Liver (tissue), 9 donors: Measurements from ENCODE around the gene ITPKC. TPM values are rescaled to one million over a fixed set of nuclear protein-coding genes. Genes with fewer than 3 reads are reported as not detected.

Source experiments
- DNase-seq: peaks from one replicate; pipeline ENCODE4 v3.0.0-alpha.2; 2017; ENCODE audit warnings: low spot score
- H3K27ac ChIP-seq, 2 donors: one replicate each; pipeline ENCODE4 v1.7.0; 2013; ENCODE audit warnings: inconsistent platforms in 2 of 2, low read length in 2 of 2, control low read depth in 1 of 2, low read depth in 1 of 2, mild to moderate bottlenecking in 1 of 2
- H3K27me3 ChIP-seq, 4 donors: one replicate each; pipeline versions ENCODE4 v1.6.1 to v1.7.0; 2013; ENCODE audit warnings: low read length in 3 of 4, inconsistent platforms in 1 of 4, mild to moderate bottlenecking in 1 of 4, moderate library complexity in 1 of 4; ENCODE audit not compliant: control insufficient read depth in 4 of 4, insufficient read depth in 4 of 4
- H3K36me3 ChIP-seq, 4 donors: one replicate each; pipeline versions ENCODE4 v1.6.1 to v1.7.0; 2013; ENCODE audit warnings: low read length in 3 of 4, mild to moderate bottlenecking in 3 of 4, low read depth in 1 of 4, moderate library complexity in 1 of 4; ENCODE audit not compliant: control insufficient read depth in 4 of 4, insufficient read depth in 3 of 4
- H3K4me1 ChIP-seq, 4 donors: one replicate each; pipeline versions ENCODE4 v1.6.1 to v1.7.0; 2013; ENCODE audit warnings: low read length in 3 of 4, mild to moderate bottlenecking in 3 of 4, moderate library complexity in 1 of 4; ENCODE audit not compliant: control insufficient read depth in 4 of 4, insufficient read depth in 4 of 4
- H3K4me3 ChIP-seq, 3 donors: one replicate each; pipeline versions ENCODE4 v1.6.1 to v1.7.0; 2013; ENCODE audit warnings: low read length in 3 of 3, control low read depth in 1 of 3, low read depth in 1 of 3, mild to moderate bottlenecking in 1 of 3
- H3K9ac ChIP-seq, 2 donors: one replicate each; pipeline ENCODE4 v1.7.0; 2013; ENCODE audit warnings: low read length in 2 of 2, mild to moderate bottlenecking in 2 of 2, moderate library complexity in 2 of 2, control low read depth in 1 of 2, low read depth in 1 of 2
- H3K9me3 ChIP-seq, 4 donors: one replicate each; pipeline versions ENCODE4 v1.6.1 to v1.7.0; 2013; ENCODE audit warnings: low read length in 3 of 4; ENCODE audit not compliant: control insufficient read depth in 4 of 4
- ATF3 ChIP-seq: IDR thresholded peaks from 2 replicates; pipeline ENCODE4 v1.6.1; 2016; ENCODE audit warnings: antibody characterized with exemption
- EGR1 ChIP-seq, 2 donors: IDR thresholded peaks; 2 replicates each; pipeline ENCODE4 v1.6.1; 2016 to 2018; ENCODE audit warnings: antibody characterized with exemption in 2 of 2, low read depth in 2 of 2
- FOXA1 ChIP-seq: IDR thresholded peaks from 2 replicates; pipeline ENCODE4 v1.6.1; 2016; ENCODE audit warnings: antibody characterized with exemption
- FOXA2 ChIP-seq: IDR thresholded peaks from 2 replicates; pipeline ENCODE4 v1.6.1; 2016; ENCODE audit warnings: antibody characterized with exemption
- GABPA ChIP-seq, 2 donors: IDR thresholded peaks in 1 of 2; conservative IDR thresholded peaks in 1 of 2; 2 replicates each; pipeline ENCODE4 v1.6.1; 2016; ENCODE audit warnings: antibody characterized with exemption in 2 of 2, mild to moderate bottlenecking in 1 of 2, moderate library complexity in 1 of 2
- HNF4A ChIP-seq, 2 donors: conservative IDR thresholded peaks; 2 replicates each; pipeline ENCODE4 v1.6.1; 2016; ENCODE audit warnings: antibody characterized with exemption in 2 of 2, mild to moderate bottlenecking in 2 of 2
- HNF4G ChIP-seq: IDR thresholded peaks from 2 replicates; pipeline ENCODE4 v1.6.1; 2016; ENCODE audit warnings: antibody characterized with exemption
- JUND ChIP-seq, 2 donors: IDR thresholded peaks; 2 replicates each; pipeline ENCODE4 v1.6.1; 2016; ENCODE audit warnings: antibody characterized with exemption in 2 of 2
- MAX ChIP-seq: IDR thresholded peaks from 2 replicates; pipeline ENCODE4 v1.6.1; 2016; ENCODE audit warnings: antibody characterized with exemption
- NR2F2 ChIP-seq: IDR thresholded peaks from 2 replicates; pipeline ENCODE4 v1.6.1; 2016; ENCODE audit warnings: antibody characterized with exemption
- RAD21 ChIP-seq, 2 donors: IDR thresholded peaks; 2 replicates each; pipeline ENCODE4 v1.6.1; 2016; ENCODE audit warnings: antibody characterized with exemption in 2 of 2, mild to moderate bottlenecking in 2 of 2
- REST ChIP-seq: IDR thresholded peaks from 2 replicates; pipeline ENCODE4 v1.6.1; 2016; ENCODE audit warnings: antibody characterized with exemption, mild to moderate bottlenecking
- RXRA ChIP-seq, 2 donors: IDR thresholded peaks; 2 replicates each; pipeline ENCODE4 v1.6.1; 2017 to 2018; ENCODE audit warnings: antibody characterized with exemption in 2 of 2, mild to moderate bottlenecking in 1 of 2
- SP1 ChIP-seq: IDR thresholded peaks from 2 replicates; pipeline ENCODE4 v1.6.1; 2018; ENCODE audit warnings: antibody characterized with exemption, mild to moderate bottlenecking
- TAF1 ChIP-seq: conservative IDR thresholded peaks from 2 replicates; pipeline ENCODE4 v1.6.1; 2016; ENCODE audit warnings: antibody characterized with exemption, mild to moderate bottlenecking
- YY1 ChIP-seq: IDR thresholded peaks from 2 replicates; pipeline ENCODE4 v1.6.1; 2016; ENCODE audit warnings: antibody characterized with exemption, mild to moderate bottlenecking
- ZBTB33 ChIP-seq: IDR thresholded peaks from 2 replicates; pipeline ENCODE4 v1.6.1; 2016; ENCODE audit warnings: antibody characterized with exemption
- WGBS: extraction: QIAGEN DNeasy Blood & Tissue Kit; methylation state at CpG from one replicate; pipeline ENCODE4 v1.1.7; 2013; 5-methylcytosine and 5-hydroxymethylcytosine counted together
- polyA plus RNA-seq, 2 donors: library from polyadenylated mRNA; stranded (reverse) in 1 of 2; unstranded in 1 of 2; fragments of 200-250 nt in 1 of 2; fragments of >200 nt in 1 of 2; fragmentation: Nextera tagmentation in 1 of 2; extraction: Ambion mirVana in 1 of 2; gene quantifications; one replicate each; pipeline versions ENCODE4 v1.2.1 to v1.2.3, GENCODE V29; 2013 to 2015
- total RNA-seq, 2 donors: library from RNA; depleted of rRNA; stranded (reverse); fragments of >200 nt; gene quantifications; one replicate each; pipeline ENCODE4 v1.2.3, GENCODE V29; 2014
- TF ChIP-seq, protein P1 (sequence below): fragments of 150-350 bp; IDR thresholded peaks from 2 replicates; pipeline ENCODE4 v1.5.1; 2017; ENCODE audit warnings: improper control_type of control experiment, low read depth, low read length; ENCODE audit not compliant: missing input control
- donor health status: healthy.
- donor health status: healthy.
- donor health status: healthy.
- donor health status: healthy.
- donor health status: healthy.

The ITPKC gene
- total and polyA plus RNA-seq, 4 donors: 4.2 to 12.5 (median 7.7) TPM

GRCh38 chr19:40781140-40781539 is 64.2 kb downstream of the ITPKC start:
- Histone ChIP-seq H3K27me3 (no peaks in the 10 kb centered on the region), H3K4me1 (peaks cover 0 to 19% (median 13%) of the 10 kb centered on the region in 4 donors), H3K27ac (no peak overlapping the region), H3K36me3 (peaks cover 0 to 3% (median 2%) of the 10 kb centered on the region in 4 donors), H3K9ac (no peak overlapping the region), H3K4me3 (no peak overlapping the region), H3K9me3 (no peaks in the 10 kb centered on the region)
- TF ChIP-seq ATF3: no peak
- TF ChIP-seq MAX: no peak
- no peak for TF ChIP-seq FOXA2
- no peak for TF ChIP-seq ZBTB33
- no peak for TF ChIP-seq FOXA1
- TF ChIP-seq HNF4A (conservative IDR thresholded peaks at IDR 0.05): no peak
- TF ChIP-seq HNF4G: no peak
- TF ChIP-seq, protein P1, sequence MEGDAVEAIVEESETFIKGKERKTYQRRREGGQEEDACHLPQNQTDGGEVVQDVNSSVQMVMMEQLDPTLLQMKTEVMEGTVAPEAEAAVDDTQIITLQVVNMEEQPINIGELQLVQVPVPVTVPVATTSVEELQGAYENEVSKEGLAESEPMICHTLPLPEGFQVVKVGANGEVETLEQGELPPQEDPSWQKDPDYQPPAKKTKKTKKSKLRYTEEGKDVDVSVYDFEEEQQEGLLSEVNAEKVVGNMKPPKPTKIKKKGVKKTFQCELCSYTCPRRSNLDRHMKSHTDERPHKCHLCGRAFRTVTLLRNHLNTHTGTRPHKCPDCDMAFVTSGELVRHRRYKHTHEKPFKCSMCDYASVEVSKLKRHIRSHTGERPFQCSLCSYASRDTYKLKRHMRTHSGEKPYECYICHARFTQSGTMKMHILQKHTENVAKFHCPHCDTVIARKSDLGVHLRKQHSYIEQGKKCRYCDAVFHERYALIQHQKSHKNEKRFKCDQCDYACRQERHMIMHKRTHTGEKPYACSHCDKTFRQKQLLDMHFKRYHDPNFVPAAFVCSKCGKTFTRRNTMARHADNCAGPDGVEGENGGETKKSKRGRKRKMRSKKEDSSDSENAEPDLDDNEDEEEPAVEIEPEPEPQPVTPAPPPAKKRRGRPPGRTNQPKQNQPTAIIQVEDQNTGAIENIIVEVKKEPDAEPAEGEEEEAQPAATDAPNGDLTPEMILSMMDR: no peak
- no peak for TF ChIP-seq TAF1
- TF ChIP-seq GABPA (IDR thresholded peaks at IDR 0.05 in 1 of 2, conservative IDR thresholded peaks at IDR 0.05 in 1 of 2): no peak
- TF ChIP-seq EGR1 (IDR thresholded peaks at IDR 0.05; ENCODE audit: low read depth in 2 of 2): no peak
- TF ChIP-seq RXRA (IDR thresholded peaks at IDR 0.05): no peak
- TF ChIP-seq REST: no peak
- no peak for TF ChIP-seq RAD21 (IDR thresholded peaks at IDR 0.05)
- no peak for TF ChIP-seq SP1
- no peak for TF ChIP-seq YY1
- no peak for TF ChIP-seq JUND (IDR thresholded peaks at IDR 0.05)
- no peak for TF ChIP-seq NR2F2
- WGBS: 96% methylated on average over 7 of the region's 7 CpGs
- no peak for DNase-seq
